ENCODE measurements around the gene C22orf15. TPM values are rescaled to one million over a fixed set of nuclear protein-coding genes. Genes with fewer than 3 reads are reported as not detected.

C22orf15 gene
- total and polyA plus RNA-seq, 2 experiments from 2014 or later, result 0.37 TPM; not detected in 1

DNA sequence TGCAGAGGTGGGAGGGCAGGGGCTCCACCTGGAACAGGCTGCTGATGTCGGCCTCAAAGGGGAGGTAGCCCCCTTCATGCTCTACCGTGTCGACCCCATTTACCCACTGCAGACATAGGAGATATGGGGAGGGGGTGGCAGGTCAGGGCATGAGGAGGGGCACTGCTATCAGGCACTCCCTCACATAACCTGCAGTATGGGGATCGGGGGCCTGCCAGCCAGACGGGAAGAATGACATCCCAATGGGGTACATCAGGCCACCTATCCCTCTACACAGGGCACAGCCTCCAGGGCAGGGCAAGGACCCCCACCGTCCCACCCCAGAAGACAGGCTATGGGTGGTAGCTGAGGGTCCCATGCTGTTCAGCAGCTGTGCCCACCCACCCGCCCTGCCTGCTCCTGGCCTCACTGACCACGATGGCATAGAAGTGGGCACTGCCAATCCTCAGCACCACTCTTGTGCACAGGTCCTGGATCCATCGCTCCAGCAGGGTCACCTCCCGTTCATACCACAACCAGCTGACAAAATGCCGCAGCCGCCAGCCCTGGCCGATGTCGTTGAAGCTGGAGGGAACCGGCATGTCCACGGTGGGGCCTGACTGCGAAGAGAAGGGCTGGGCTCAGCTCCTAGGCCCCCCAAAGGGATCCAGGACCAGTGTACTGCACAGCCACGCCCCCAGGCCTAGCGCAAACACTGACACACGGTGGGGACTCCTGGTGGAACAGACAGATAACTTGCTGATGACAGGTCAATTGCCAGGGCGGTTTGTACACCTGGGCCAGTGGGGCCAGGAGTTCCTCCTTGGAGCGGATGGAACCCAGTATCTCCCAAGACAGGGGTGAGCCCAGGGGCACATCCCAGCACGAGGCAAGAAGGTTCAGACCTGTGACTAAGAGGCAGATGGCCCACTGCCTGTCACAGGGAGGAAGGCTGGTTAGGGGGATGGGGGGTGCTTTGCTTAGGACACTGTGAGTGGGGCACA is 47.9 kb upstream of the C22orf15 start:
- TF ChIP-seq EZH2 (IDR thresholded peaks at IDR 0.05; ENCODE audit: borderline replicate concordance) (no peak), CTCF (IDR thresholded peaks at IDR 0.05; ENCODE audit: poor library complexity) (no peak), EZH2phosphoT487 (IDR thresholded peaks at IDR 0.05; ENCODE audit: low read depth, severe bottlenecking, unreplicated experiment) (no peak)
- Histone ChIP-seq H3K4me3 (no peak overlapping the region), H2AFZ (no peak overlapping the region), H3K27ac (no peak overlapping the region), H3K4me1 (ENCODE audit: insufficient read depth) (peaks cover 7% of the 10 kb centered on the region), H3K79me2 (peaks cover 15% of the 10 kb centered on the region), H3K9me2 (replicated peaks; ENCODE audit: insufficient read depth) (no peaks in the 10 kb centered on the region), H3K27me3 (no peaks in the 10 kb centered on the region), H4K20me1 (ENCODE audit: insufficient read depth, poor library complexity, severe bottlenecking) (no peaks in the 10 kb centered on the region), H3K36me3 (replicated peaks; ENCODE audit: insufficient read depth, low read depth) (no peaks in the 10 kb centered on the region), H3K9me3 (ENCODE audit: low read depth) (no peaks in the 10 kb centered on the region), H3K4me2 (no peak overlapping the region)
- 89% methylated on average over 20 of the region's 23 CpGs for WGBS (ENCODE audit: low lambda C conversion rate, missing lambda C conversion rate)
- DNase-seq (ENCODE audit: low spot score), result no peak

DNA sequence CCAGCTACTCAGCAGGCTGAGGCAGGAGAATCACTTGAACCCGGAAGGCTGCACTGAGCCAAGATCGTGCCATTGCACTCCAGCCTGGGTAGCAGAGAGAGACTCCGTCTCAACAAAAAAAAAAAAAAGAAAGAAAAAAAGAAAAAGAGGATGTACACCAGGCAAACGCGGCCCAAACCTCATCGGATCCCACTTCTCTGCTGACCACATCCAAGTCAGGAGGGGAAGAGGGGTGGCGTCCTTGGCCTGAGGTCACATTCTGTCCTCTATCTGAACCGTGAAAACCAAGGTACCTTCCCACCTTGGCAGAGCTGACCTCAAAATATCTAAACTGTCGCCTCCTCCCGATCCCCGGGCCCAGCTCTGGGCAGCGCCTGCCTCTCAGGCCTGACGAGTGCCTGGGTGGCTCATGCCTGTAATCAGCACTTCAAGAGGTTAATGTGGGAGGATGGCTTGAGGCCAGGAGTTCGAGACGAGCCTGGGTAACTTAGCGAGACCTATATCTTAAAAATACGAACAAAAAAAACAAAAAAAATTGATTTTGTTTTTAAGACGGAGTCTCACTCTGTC is 46.9 kb upstream of the C22orf15 start:
- H3K4me2 ChIP-seq, result peak overlapping the region; percentile 91
- H3K27me3 ChIP-seq, result no peaks in the 10 kb centered on the region
- 92% methylated on average over 18 of the region's 18 CpGs for WGBS (ENCODE audit: low lambda C conversion rate, missing lambda C conversion rate)

More for the DNA sequence above, 46.9 kb upstream of the C22orf15 start:
- H3K4me3 ChIP-seq, result peak overlapping the region; percentile 54
- H2AFZ ChIP-seq, result no peak overlapping the region
- H3K36me3 ChIP-seq (replicated peaks; ENCODE audit: insufficient read depth, low read depth), result no peaks in the 10 kb centered on the region
- peaks cover 7% of the 10 kb centered on the region for H3K4me1 ChIP-seq (ENCODE audit: insufficient read depth)
- no peaks in the 10 kb centered on the region for H3K9me2 ChIP-seq (replicated peaks; ENCODE audit: insufficient read depth)
- no peak overlapping the region for H3K27ac ChIP-seq
- H4K20me1 ChIP-seq (ENCODE audit: insufficient read depth, poor library complexity, severe bottlenecking), result no peaks in the 10 kb centered on the region
- no peaks in the 10 kb centered on the region for H3K9me3 ChIP-seq (ENCODE audit: low read depth)
- H3K79me2 ChIP-seq, result peaks cover 15% of the 10 kb centered on the region
- TF ChIP-seq EZH2 (IDR thresholded peaks at IDR 0.05; ENCODE audit: borderline replicate concordance), result no peak
- no peak for TF ChIP-seq EZH2phosphoT487 (IDR thresholded peaks at IDR 0.05; ENCODE audit: low read depth, severe bottlenecking, unreplicated experiment)
- TF ChIP-seq CTCF (IDR thresholded peaks at IDR 0.05; ENCODE audit: poor library complexity), result no peak
- DNase-seq (ENCODE audit: low spot score), result no peak

Measured in hepatocyte (in vitro differentiated cells).